Measurements from ENCODE around the gene PRSS56.

DNA sequence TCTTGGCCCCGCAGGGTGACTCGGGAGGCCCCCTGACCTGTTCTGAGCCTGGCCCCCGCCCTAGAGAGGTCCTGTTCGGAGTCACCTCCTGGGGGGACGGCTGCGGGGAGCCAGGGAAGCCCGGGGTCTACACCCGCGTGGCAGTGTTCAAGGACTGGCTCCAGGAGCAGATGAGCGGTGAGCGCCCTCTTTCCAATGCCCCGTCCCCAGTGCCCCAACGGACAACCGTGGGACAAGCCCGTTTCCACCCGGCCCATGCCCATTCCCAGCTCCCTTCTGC, 3.2 kb downstream of the PRSS56 start:
- TF ChIP-seq EP300 (conservative IDR thresholded peaks at IDR 0.05; ENCODE audit: poor library complexity, severe bottlenecking) = no peak
- TF ChIP-seq, protein P1, sequence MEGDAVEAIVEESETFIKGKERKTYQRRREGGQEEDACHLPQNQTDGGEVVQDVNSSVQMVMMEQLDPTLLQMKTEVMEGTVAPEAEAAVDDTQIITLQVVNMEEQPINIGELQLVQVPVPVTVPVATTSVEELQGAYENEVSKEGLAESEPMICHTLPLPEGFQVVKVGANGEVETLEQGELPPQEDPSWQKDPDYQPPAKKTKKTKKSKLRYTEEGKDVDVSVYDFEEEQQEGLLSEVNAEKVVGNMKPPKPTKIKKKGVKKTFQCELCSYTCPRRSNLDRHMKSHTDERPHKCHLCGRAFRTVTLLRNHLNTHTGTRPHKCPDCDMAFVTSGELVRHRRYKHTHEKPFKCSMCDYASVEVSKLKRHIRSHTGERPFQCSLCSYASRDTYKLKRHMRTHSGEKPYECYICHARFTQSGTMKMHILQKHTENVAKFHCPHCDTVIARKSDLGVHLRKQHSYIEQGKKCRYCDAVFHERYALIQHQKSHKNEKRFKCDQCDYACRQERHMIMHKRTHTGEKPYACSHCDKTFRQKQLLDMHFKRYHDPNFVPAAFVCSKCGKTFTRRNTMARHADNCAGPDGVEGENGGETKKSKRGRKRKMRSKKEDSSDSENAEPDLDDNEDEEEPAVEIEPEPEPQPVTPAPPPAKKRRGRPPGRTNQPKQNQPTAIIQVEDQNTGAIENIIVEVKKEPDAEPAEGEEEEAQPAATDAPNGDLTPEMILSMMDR (IDR thresholded peaks at IDR 0.05; ENCODE audit: poor library complexity, severe bottlenecking) = no peak
- no peak for TF ChIP-seq POLR2AphosphoS5 (IDR thresholded peaks at IDR 0.05)
- TF ChIP-seq EZH2 (IDR thresholded peaks at IDR 0.05; ENCODE audit: borderline replicate concordance, insufficient read depth, low read length, poor library complexity, severe bottlenecking) = no peak
- no peak for TF ChIP-seq SMC3 (conservative IDR thresholded peaks at IDR 0.05; ENCODE audit: poor library complexity)
